Transverse colon (tissue), 4 donors: Measurements from ENCODE around the gene PDCD10. TPM values are rescaled to one million over a fixed set of nuclear protein-coding genes. Genes with fewer than 3 reads are reported as not detected.

Experiments used
- DNase-seq: peaks from one replicate; pipeline ENCODE4 v3.0.0-alpha.2; 2019
- H3K27ac ChIP-seq, 4 donors: fragments of 200-600 bp; sonication (generic); 2 replicates each; pipeline ENCODE4 v1.5.1; 2016 to 2018; ENCODE audit warnings: inconsistent platforms in 4 of 4
- H3K27me3 ChIP-seq: fragments of 200-600 bp; sonication (generic); 2 replicates; pipeline ENCODE4 v1.5.1; 2017; ENCODE audit warnings: inconsistent platforms
- H3K36me3 ChIP-seq, 4 donors: fragments of 200-600 bp; sonication (generic); 2 replicates each; pipeline ENCODE4 v1.5.1; 2017 to 2019; ENCODE audit warnings: inconsistent platforms in 4 of 4
- H3K4me1 ChIP-seq, 4 donors: fragments of 200-600 bp; sonication (generic); 2 replicates each; pipeline ENCODE4 v1.5.1; 2017 to 2020; ENCODE audit warnings: inconsistent platforms in 4 of 4
- H3K4me3 ChIP-seq, 4 donors: fragments of 200-600 bp; sonication (generic); 1 replicate in 1 of 4; 2 replicates in 3 of 4; pipeline versions ENCODE4 v1.5.1 to v1.6.1; 2017 to 2019; ENCODE audit warnings: inconsistent platforms in 4 of 4
- H3K9me3 ChIP-seq, 2 donors: fragments of 200-600 bp; sonication (generic); 2 replicates each; pipeline ENCODE4 v1.5.1; 2017 to 2019; ENCODE audit warnings: inconsistent platforms in 2 of 2
- EP300 ChIP-seq: sonication (generic); formaldehyde crosslinking; IDR thresholded peaks from one replicate; pipeline ENCODE4 v1.6.1; 2017; ENCODE audit warnings: antibody characterized with exemption, low read depth
- POLR2A ChIP-seq: fragments of 450-650 bp; IDR thresholded peaks from one replicate; pipeline ENCODE4 v1.6.1; 2016; ENCODE audit warnings: antibody characterized with exemption, mild to moderate bottlenecking, moderate library complexity
- POLR2AphosphoS5 ChIP-seq, 3 donors: sonication (generic); formaldehyde crosslinking; IDR thresholded peaks; one replicate each; pipeline ENCODE4 v1.6.1; 2016; ENCODE audit warnings: antibody characterized with exemption in 3 of 3
- WGBS, 2 donors: methylation state at CpG; one replicate each; pipeline ENCODE4 v1.1.5; 2018; ENCODE audit warnings: low coverage in 1 of 2; 5-methylcytosine and 5-hydroxymethylcytosine counted together
- in situ Hi-C, 4 donors: fragments of 200-750 bp; cut with MboI; loops; one replicate each; pipeline versions ENCODE4 v1.15.0 to v1.15.1; 2017; ENCODE audit warnings: low sequenced_read_pairs in 3 of 4, low pct_ligation_motif_present in 1 of 4, low pct_unique_long_range_greater_than_20kb in 1 of 4
- intact Hi-C: fragments of 100-400 bp; cut with DNase I; formaldehyde crosslinking; loops from one replicate; pipeline ENCODE4 v1.15.1; 2023; ENCODE audit warnings: low total_unique reads
- total RNA-seq, 4 donors: library from RNA; depleted of rRNA; stranded (reverse); fragments of >200 nt; gene quantifications; one replicate each; pipeline ENCODE4 v1.1.0, GENCODE V29; 2016
- TF ChIP-seq, protein P1 (sequence below), 5 experiments: fragments of 200-600 bp in 3 of 5; fragments of 450-650 bp in 2 of 5; sonication (generic) in 3 of 5; IDR thresholded peaks; 1 replicate in 2 of 5; 2 replicates in 3 of 5; pipeline ENCODE4 v1.5.1; 2016 to 2017; ENCODE audit warnings: antibody characterized with exemption in 5 of 5, inconsistent platforms in 3 of 5, mild to moderate bottlenecking in 2 of 5, moderate library complexity in 1 of 5

Gene PDCD10
- total RNA-seq, 4 donors from 2014 or later = 32.0 to 99.6 (median 89.0) TPM

DNA sequence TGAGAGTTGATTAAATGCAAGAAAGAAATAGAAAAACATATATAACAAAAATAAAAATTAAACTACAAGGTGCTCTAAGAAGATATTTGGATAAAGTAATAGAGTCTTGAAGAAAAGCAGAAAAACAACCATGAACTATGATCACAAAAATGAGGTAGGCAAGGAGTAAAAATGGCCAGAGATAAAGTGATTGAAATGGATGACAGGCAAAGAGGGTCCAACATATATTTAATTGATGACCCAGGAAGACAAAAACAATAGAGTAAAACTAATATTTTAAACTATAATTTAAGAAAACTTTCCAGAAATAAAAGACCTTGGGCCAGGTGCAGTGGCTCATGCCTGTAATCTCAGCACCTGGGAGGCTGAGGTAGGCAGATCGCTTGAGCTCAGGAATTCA, 58.8 kb downstream of the PDCD10 start:
- in situ Hi-C loops = no loop called here
- TF ChIP-seq POLR2A = no peak
- TF ChIP-seq, protein P1, sequence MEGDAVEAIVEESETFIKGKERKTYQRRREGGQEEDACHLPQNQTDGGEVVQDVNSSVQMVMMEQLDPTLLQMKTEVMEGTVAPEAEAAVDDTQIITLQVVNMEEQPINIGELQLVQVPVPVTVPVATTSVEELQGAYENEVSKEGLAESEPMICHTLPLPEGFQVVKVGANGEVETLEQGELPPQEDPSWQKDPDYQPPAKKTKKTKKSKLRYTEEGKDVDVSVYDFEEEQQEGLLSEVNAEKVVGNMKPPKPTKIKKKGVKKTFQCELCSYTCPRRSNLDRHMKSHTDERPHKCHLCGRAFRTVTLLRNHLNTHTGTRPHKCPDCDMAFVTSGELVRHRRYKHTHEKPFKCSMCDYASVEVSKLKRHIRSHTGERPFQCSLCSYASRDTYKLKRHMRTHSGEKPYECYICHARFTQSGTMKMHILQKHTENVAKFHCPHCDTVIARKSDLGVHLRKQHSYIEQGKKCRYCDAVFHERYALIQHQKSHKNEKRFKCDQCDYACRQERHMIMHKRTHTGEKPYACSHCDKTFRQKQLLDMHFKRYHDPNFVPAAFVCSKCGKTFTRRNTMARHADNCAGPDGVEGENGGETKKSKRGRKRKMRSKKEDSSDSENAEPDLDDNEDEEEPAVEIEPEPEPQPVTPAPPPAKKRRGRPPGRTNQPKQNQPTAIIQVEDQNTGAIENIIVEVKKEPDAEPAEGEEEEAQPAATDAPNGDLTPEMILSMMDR (IDR thresholded peaks at IDR 0.05) = no peak
- TF ChIP-seq EP300 = no peak
- TF ChIP-seq POLR2AphosphoS5 (IDR thresholded peaks at IDR 0.05) = no peak
- WGBS, 2 donors = 92 to 100% methylated on average over 1 of the region's 1 CpG
- no peak for DNase-seq
- H3K4me1 ChIP-seq = no peaks in the 10 kb centered on the region
- no peaks in the 10 kb centered on the region for H3K27me3 ChIP-seq
- peaks cover 19 to 20% of the 10 kb centered on the region in 2 donors for H3K9me3 ChIP-seq
- no peak overlapping the region for H3K4me3 ChIP-seq
- H3K36me3 ChIP-seq = peaks cover 0 to 45% (median 17%) of the 10 kb centered on the region in 4 donors
- intact Hi-C loops = no loop called here
- no peak overlapping the region for H3K27ac ChIP-seq

DNA sequence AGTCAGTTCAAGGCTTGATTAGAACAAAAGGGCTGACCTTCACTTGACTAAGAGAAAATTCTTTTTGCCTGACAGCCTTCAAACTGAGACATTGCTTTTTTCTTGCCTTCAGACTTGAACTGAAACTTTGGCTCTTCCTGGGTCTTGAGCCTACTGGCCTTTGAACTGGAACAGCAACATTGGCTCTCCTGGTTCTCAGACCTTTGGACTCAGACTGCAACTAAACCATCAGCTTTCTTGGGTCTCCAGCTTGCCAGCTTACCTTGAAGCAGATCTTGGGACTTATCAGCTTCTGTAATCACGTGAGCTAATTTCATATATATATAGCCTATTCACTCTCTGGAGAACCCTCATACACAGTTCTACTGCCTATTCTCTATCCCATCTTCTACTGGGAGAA, 61.5 kb downstream of the PDCD10 start:
- H3K36me3 ChIP-seq = peaks cover 0 to 45% (median 15%) of the 10 kb centered on the region in 4 donors
- no peak for DNase-seq
- WGBS, 2 donors = 84 to 100% methylated on average over 1 of the region's 1 CpG
- H3K27ac ChIP-seq = no peak overlapping the region
- H3K27me3 ChIP-seq = no peaks in the 10 kb centered on the region
- H3K4me3 ChIP-seq = no peak overlapping the region
- intact Hi-C loops = no loop called here
- peaks cover 19 to 20% of the 10 kb centered on the region in 2 donors for H3K9me3 ChIP-seq
- no peak for TF ChIP-seq EP300
- TF ChIP-seq POLR2AphosphoS5 (IDR thresholded peaks at IDR 0.05) = no peak
- no peak for TF ChIP-seq POLR2A
- TF ChIP-seq, protein P1 (IDR thresholded peaks at IDR 0.05) = no peak
- in situ Hi-C loops = no loop called here
- no peaks in the 10 kb centered on the region for H3K4me1 ChIP-seq

DNA sequence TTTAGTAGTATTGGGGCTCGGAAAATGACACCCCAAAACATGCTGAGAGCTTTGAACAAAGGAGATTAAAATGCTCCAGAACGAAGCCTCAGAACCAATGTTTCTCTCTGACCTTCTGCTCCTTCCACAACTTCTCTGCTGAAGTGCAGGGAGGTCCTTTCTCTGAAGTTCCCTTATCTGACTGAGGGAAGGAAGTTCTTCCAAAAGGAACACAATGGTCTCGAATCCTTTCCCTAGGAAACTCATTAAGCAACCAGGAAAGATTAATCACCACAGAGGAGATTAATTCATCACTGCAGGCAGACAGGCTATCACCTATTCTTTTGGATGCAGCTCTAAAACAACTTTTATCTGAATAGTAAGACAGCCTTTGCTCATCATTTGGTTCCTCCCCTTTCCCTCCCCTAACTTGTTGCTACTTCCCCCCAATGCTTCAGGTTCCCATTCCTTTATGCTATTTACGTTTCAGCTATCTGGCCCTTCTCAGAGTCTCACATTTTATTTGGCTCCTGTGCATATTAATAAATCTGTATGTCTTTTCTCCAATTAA, 62.7 kb downstream of the PDCD10 start:
- 89 to 94% methylated on average over 4 of the region's 4 CpGs for WGBS, 2 donors
- no peak for DNase-seq
- H3K27me3 ChIP-seq = no peaks in the 10 kb centered on the region
- in situ Hi-C loops = no loop called here
- H3K36me3 ChIP-seq = peaks cover 0 to 35% (median 14%) of the 10 kb centered on the region in 4 donors
- no peak for TF ChIP-seq EP300
- TF ChIP-seq, protein P1 (IDR thresholded peaks at IDR 0.05) = no peak
- peaks cover 15 to 20% of the 10 kb centered on the region in 2 donors for H3K9me3 ChIP-seq
- no peak overlapping the region for H3K27ac ChIP-seq
- intact Hi-C loops = no loop called here
- no peak overlapping the region for H3K4me3 ChIP-seq
- no peaks in the 10 kb centered on the region for H3K4me1 ChIP-seq

DNA sequence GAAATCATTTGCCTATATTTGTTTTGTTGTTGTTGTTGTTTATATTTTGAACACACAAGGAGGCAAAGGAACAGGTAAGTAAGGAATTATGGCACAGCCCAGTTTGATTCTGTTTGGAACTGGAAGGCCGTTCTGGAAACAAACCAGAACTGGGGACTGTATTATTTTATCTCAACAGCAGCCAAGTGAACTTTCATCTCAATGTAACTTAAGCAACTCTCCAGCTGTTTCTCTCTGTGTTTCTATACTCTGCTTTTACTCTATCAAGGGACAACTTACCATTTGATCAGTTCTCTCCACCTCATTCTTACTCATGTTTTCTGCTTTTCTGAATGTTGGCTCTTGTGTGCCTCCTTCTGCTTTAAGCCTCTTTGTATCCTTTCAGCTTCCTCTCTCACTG, 65.0 kb downstream of the PDCD10 start:
- Histone ChIP-seq H3K27ac (no peak overlapping the region), H3K4me3 (no peak overlapping the region)
- DNase-seq = no peak

More for the DNA sequence above, 65.0 kb downstream of the PDCD10 start:
- intact Hi-C loops = no loop called here
- Histone ChIP-seq H3K4me1 (no peaks in the 10 kb centered on the region), H3K27me3 (no peaks in the 10 kb centered on the region), H3K36me3 (peaks cover 0 to 13% (median 3%) of the 10 kb centered on the region in 4 donors), H3K9me3 (no peaks in the 10 kb centered on the region)
- TF ChIP-seq EP300 = no peak
- no peak for TF ChIP-seq POLR2AphosphoS5 (IDR thresholded peaks at IDR 0.05)
- TF ChIP-seq POLR2A = no peak
- TF ChIP-seq, protein P1 (IDR thresholded peaks at IDR 0.05) = no peak
- in situ Hi-C loops = no loop called here
- 0 to 32% methylated on average over 1 of the region's 1 CpG for WGBS, 2 donors
